Stimulated activated CD8-positive, alpha-beta memory T cell treated with anti-CD3 and anti-CD28 coated beads, Interleukin-15, amount 100 ng/mL, for 48 hours (primary cell): ENCODE data around the gene NFKB2.

Experiments
- DNase-seq, 2 donors: peaks; one replicate each; pipeline ENCODE4 v3.0.0-alpha.2; 2020; ENCODE audit warnings: low read depth in 2 of 2

Gene NFKB2

GRCh38 chr10:102395400-102396316 is at the start of gene NFKB2:
Gene NFKB2, plus strand, starts transcription at chr10:102395705. Its CDS starts 255 bp downstream, at chr10:102395960.
- DNase-seq: peak; percentile 85 to 86

- no peak for DNase-seq
These were observed 48.2 kb upstream of the NFKB2 start for GRCh38 chr10:102347236-102347828.

GRCh38 chr10:102352066-102352715 is 43.3 kb upstream of the NFKB2 start:
- peak; percentile 26 to 27 for DNase-seq

DNA sequence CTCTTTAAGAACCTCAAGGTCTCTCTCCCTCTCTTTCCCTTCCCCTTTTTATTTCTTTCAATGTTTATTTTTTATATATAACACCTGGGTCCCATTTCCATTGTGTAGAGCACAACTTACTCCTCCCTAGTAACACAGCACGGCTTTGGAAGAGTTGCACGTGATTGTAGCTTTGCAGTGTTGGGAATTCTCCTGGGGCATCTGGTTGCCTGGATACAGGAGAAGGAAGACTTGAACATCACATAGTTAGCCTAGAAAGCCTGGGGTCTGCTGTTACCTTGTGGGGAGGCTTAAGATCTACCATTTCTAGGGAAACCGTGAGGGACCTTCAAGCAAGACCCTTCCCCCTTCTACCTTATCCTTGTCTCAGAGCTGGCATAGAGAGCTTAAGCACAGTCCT is 41.1 kb upstream of the NFKB2 start:
- DNase-seq: no peak

GRCh38 chr10:102358712-102359382 is 36.7 kb upstream of the NFKB2 start:
- DNase-seq: no peak

DNA sequence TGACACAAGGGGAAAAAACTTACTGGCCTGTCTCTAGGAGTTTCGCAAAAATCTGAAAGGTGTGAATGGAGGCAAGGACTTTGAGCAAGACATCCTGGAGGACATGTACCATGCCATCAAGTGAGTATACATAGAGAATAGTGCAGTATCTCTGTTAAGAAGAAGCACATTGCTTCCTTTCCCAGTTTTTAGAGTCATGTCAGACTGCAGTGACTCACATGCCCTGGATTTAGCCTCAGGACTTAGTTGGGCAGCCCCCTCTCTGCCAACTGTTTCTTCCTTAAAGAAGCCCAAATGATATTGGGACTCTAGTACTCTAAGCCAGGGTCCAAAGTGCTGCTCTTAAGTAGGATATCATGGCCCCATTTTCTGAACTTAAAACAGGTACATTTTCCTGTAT is 28.1 kb upstream of the NFKB2 start:
- no peak for DNase-seq

- no peak for DNase-seq
These were observed 27.4 kb upstream of the NFKB2 start for GRCh38 chr10:102368077-102368476.

- no peak for DNase-seq
These were observed 24.2 kb upstream of the NFKB2 start for GRCh38 chr10:102371295-102371694.

- no peak for DNase-seq
These were observed 20.3 kb upstream of the NFKB2 start for GRCh38 chr10:102375250-102375649.

DNA sequence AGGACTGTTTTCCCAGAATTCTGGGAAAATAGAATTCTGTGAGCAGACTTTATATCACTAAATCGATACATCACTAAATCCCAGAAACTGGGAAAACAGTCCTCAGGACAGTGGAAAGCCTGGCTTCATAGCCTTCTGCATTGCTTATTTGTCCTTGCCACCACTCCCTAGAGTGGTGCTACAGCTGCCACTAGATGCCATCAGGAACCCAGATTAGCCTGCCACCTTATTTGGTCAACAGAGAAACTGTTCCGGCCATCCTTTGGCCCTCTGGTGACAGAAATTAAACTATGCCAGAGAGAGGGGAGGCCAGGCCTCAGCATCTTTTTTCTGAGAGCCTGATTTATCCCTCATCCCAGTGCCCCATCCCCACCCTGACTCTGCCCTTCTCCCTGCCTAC is 19.6 kb upstream of the NFKB2 start:
- no peak for DNase-seq

GRCh38 chr10:102376901-102377300 is 18.6 kb upstream of the NFKB2 start:
- no peak for DNase-seq

GRCh38 chr10:102379383-102379782 is 16.1 kb upstream of the NFKB2 start:
- DNase-seq: no peak

DNA sequence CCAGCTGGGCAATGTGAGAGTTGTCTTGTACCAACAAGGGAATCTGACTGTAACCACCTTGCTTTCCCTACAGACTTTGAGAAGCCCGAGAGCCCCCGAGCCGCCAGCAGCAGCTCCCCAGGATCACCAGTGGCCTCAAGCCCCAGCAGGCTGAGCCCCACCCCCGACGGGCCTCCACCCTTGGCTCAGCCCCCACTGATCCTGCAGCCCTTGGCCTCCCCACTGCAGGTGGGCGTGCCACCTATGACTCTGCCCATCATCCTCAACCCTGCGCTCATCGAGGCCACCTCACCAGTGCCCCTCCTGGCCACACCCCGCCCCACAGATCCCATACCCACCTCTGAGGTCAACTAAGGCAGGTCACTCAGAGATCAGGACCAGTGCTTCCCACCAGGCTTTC is 13.5 kb upstream of the NFKB2 start:
- DNase-seq: no peak

GRCh38 chr10:102382871-102383270 is 12.6 kb upstream of the NFKB2 start:
- DNase-seq: no peak

DNA sequence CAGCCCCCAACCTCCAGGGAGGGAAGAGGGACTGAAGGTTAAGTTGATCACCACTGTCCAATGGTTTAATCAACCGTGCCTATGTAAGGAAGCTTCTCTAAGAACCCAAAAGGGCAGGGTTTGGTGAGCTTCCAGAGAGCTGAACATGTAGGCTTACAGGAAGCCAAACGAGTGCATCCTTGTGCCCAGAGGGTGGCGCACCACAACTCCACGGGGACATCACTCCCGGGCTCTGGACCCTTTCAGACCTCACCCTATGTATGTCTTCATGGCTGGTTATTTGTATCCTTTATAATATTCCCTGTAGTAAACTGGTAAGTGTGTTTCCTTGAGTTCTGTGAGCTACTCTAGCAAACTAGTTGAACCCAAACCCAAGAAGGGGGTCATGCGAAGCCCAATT is 11.5 kb upstream of the NFKB2 start:
- no peak for DNase-seq

DNA sequence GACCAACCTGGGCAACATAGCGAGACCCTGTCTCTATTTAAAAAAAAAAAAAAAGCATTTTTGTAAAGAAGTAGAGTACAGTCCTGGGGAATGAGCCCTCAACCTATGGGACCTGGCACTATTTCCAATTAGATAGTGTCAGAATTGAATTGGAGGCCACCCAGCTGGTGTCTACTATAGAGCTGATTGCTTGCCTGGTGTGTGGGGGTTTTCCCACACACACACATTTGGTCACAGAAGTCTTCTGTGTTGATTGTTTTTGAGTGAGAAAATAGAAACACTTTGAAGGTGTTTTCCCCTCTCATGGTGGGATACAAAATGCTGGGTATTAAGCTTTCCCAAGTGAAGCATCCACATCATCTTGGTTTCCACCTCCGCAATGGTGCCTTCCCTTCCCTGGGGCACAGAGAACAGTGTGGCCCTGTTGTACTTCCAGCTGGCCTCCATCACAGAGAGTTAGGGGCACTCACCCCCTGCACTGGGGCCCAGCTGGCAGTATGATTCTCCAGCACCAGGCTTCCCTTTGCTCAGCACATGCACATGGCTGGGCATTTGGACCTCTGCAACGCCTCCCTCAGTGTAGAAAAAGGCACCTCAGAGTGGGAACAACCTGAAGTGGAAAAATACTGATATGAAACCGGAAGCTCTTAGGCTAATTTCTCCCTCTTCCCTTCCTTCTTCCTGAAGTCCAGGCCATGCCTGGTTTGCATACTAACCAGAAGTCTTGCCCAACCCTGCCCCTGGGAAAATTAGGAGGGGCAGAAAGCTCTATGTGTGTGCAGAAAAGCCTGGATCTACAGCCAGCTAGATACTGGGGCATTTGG is 10.7 kb upstream of the NFKB2 start:
- DNase-seq: no peak

- no peak for DNase-seq
These were observed 5.6 kb upstream of the NFKB2 start for GRCh38 chr10:102389894-102390293.

DNA sequence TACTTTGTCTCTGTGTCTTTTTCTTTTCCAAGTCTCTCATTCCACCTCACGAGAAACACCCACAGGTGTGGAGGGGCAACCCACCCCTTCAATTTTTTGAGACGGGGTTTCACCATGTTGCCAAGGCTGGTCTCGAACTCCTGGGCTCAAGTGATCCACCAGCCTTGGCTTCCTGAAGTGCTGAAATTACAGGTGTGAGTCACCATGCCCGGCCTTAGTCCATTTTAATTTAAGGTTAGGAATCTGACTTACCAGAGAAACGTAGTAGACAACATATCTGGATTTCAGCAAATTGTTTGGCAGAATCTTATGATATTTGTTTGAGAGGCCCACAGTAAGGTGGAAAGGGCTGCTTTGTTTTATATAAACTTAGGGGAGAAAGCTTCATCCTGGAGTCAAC is 3.2 kb upstream of the NFKB2 start:
- no peak for DNase-seq

DNA sequence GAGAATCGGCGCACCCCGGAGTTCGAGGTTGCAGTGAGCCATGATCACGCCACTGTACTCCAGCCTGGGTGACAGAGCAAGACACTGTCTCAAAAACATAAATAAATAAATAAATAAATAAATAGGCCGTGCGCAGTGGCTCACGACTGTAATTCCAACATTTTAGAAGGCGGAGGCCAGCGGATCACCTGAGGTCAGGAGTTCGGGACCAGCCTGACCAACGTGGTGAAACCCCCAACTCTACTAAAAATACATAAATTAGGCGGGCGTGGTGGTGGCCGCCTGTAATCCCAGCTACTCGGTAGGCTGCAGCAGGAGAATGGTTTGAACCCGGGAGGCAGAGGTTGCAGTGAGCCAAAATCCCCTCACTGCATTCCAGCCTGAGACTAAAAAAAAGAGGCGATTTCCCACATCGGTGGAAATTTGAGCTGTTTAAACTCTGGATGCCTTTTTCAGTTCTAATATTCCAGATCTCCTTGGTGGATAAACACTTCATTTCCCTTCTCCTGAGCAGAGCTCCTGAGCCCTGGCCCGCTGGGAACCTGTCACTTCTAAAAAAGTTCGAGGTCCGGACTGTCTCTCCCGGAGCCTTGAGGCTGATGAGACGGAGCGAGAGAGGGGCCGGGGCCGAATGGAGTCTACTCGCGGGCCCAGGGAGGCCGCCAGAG is 2.0 kb upstream of the NFKB2 start:
- no peak for DNase-seq

DNA sequence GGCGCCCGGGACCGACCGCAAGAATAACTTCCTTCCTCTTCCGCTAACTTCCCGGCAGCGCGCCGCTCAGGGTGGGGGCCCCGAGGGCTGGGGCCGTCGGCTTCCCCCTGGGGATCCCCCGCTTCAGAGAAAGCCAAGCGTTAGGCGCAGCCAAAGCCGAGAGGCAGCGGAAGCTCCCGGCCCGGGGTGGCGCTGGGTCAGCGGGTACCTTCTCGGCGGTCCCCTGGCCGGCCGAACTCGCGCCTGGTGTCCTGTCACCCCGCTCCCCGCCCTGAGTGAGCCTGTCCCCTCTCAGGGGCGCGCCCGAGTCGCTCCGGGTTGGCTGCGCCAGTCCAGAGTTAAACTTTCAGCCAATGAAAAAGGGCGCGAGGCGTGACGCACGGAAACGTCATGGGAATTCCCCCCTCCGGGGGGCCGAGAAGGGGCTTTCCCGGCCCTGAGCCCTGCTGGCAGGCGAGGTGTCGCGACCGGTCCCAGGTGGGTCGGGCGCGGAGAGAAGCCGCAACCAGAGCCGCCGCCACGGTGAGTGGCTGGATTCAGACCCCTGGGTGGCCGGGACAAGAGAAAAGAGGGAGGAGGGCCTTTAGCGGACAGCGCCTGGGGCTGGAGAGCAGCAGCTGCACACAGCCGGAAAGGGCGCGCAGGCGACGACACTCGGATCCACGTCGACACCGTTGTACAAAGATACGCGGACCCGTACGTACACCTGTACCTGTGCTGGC is 1.3 kb upstream of the NFKB2 start:
- DNase-seq: peak; percentile 97 to 98
